Measurements from ENCODE around the gene C8B. TPM values are rescaled to one million over a fixed set of nuclear protein-coding genes. Genes with fewer than 3 reads are reported as not detected.

The C8B gene
- total RNA-seq, 1 donor from 2014 or later: not detected

GRCh38 chr1:56970280-56970679, 4.5 kb upstream of the C8B start:
- no peak for DNase-seq

- no peak for DNase-seq
Measured at GRCh38 chr1:56968878-56969495, 3.2 kb upstream of the C8B start.

- DNase-seq: no peak
Measured at GRCh38 chr1:56967900-56968832, 2.4 kb upstream of the C8B start.

- no peak for DNase-seq
Measured at GRCh38 chr1:56967355-56967754, 1.5 kb upstream of the C8B start.

- DNase-seq: no peak
Measured at GRCh38 chr1:56966698-56966999, 834 bp upstream of the C8B start.

- DNase-seq: no peak
Measured at GRCh38 chr1:56965191-56965590, 624 bp downstream of the C8B start.

GRCh38 chr1:56964349-56965017, 1.3 kb downstream of the C8B start:
- DNase-seq: no peak

- DNase-seq: no peak
Measured at GRCh38 chr1:56963667-56964066, 2.1 kb downstream of the C8B start.

GRCh38 chr1:56961426-56961825, 4.4 kb downstream of the C8B start:
- no peak for DNase-seq

GRCh38 chr1:56958526-56958925, 7.3 kb downstream of the C8B start:
- DNase-seq: no peak

GRCh38 chr1:56957931-56958330, 7.9 kb downstream of the C8B start:
- no peak for DNase-seq

GRCh38 chr1:56954664-56955063, 11.2 kb downstream of the C8B start:
- no peak for DNase-seq

GRCh38 chr1:56953386-56953785, 12.4 kb downstream of the C8B start:
- DNase-seq: no peak

GRCh38 chr1:56952501-56952900, 13.3 kb downstream of the C8B start:
- DNase-seq: no peak

GRCh38 chr1:56948403-56949023, 17.3 kb downstream of the C8B start:
- no peak for DNase-seq

GRCh38 chr1:56940039-56940438, 25.8 kb downstream of the C8B start:
- DNase-seq: no peak

- DNase-seq: no peak
Measured at GRCh38 chr1:56939209-56939608, 26.6 kb downstream of the C8B start.

- DNase-seq: no peak
Measured at GRCh38 chr1:56938646-56939045, 27.2 kb downstream of the C8B start.

- no peak for DNase-seq
Measured at GRCh38 chr1:56934430-56935060, 31.3 kb downstream of the C8B start.

GRCh38 chr1:56933606-56934005, 32.2 kb downstream of the C8B start:
- no peak for DNase-seq

- no peak for DNase-seq
Measured at GRCh38 chr1:56933161-56933560, 32.7 kb downstream of the C8B start.

GRCh38 chr1:56931686-56932085, 34.1 kb downstream of the C8B start:
- no peak for DNase-seq

- no peak for DNase-seq
Measured at GRCh38 chr1:56931211-56931610, 34.6 kb downstream of the C8B start.

Data from skin of body (tissue), 2 donors.